ENCODE measurements around the gene SYNPR. TPM values are rescaled to one million over a fixed set of nuclear protein-coding genes. Genes with fewer than 3 reads are reported as not detected.

The SYNPR gene
- total RNA-seq, 1 donor from 2014 or later = 13.2 TPM

DNA sequence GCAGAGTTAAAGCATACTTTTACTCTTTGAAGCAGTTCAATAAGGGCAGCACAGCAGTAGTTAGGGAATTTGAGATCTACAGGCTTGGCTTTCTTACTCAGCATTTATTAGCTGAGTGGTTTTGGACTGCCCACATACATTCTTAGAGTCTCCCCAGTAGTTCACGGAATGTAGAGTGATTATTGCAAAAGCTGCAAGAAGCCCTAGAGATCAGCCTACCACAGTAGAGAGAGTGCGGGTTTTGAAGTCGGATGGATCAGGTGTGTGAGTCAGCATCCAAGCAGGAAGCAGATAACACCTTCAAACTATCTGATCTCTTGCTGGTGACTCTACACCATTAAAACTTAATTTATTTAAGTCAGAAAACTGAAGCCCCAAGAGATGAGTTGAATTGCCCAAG lies 171.9 kb downstream of the SYNPR start:
- Mint-ChIP-seq H3K27me3 (no peaks in the 10 kb centered on the region), H3K27ac (no peak overlapping the region), H3K4me3 (ENCODE audit: low read depth) (no peak overlapping the region), H3K36me3 (ENCODE audit: insufficient read depth) (no peaks in the 10 kb centered on the region), H3K4me1 (ENCODE audit: low read depth) (peaks cover 35% of the 10 kb centered on the region), H3K9me3 (ENCODE audit: low read depth) (no peaks in the 10 kb centered on the region)
- DNase-seq (ENCODE audit: low spot score, unreplicated experiment) = no peak
- TF ChIP-seq, protein P1, sequence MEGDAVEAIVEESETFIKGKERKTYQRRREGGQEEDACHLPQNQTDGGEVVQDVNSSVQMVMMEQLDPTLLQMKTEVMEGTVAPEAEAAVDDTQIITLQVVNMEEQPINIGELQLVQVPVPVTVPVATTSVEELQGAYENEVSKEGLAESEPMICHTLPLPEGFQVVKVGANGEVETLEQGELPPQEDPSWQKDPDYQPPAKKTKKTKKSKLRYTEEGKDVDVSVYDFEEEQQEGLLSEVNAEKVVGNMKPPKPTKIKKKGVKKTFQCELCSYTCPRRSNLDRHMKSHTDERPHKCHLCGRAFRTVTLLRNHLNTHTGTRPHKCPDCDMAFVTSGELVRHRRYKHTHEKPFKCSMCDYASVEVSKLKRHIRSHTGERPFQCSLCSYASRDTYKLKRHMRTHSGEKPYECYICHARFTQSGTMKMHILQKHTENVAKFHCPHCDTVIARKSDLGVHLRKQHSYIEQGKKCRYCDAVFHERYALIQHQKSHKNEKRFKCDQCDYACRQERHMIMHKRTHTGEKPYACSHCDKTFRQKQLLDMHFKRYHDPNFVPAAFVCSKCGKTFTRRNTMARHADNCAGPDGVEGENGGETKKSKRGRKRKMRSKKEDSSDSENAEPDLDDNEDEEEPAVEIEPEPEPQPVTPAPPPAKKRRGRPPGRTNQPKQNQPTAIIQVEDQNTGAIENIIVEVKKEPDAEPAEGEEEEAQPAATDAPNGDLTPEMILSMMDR (IDR thresholded peaks at IDR 0.05; ENCODE audit: unreplicated experiment) = no peak

DNA sequence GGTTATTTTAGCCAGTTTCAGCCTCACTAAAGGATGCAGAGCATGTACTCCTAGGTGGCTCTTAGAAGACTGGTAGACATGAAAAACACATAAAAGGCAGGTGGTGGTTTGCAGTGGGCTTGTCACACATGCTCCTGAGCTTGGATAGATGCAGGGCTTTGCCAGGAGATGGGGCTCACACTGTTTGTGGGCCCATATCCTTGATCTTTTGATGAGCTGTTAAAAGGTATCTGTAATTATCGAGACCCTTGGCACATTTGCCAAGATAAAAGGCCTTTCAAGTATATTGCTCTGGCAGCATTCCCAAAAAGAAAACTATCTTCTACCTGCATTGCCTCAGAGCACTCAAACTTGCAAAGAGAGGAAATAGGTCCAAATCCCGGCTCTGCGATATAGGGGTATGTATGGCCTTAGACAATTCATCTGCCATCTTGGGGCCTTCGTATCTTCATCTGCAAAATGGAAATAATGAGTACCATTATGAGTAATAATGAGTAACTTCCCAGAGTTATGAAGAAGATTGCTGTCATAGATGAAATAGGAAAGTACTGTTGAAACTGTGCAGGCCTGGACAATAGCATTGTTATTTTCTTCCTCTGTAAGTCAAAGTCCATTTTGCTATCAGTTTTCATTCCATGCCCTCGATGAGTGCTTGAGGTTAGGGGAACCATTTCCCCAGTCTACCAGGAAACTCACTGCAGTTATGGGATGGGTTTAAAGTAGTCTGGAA lies 172.7 kb downstream of the SYNPR start:
- Mint-ChIP-seq H3K9me3 (ENCODE audit: low read depth) (peaks cover 2% of the 10 kb centered on the region), H3K27me3 (no peaks in the 10 kb centered on the region), H3K4me3 (ENCODE audit: low read depth) (no peak overlapping the region), H3K4me1 (ENCODE audit: low read depth) (peaks cover 27% of the 10 kb centered on the region), H3K27ac (no peak overlapping the region), H3K36me3 (ENCODE audit: insufficient read depth) (peaks cover 1% of the 10 kb centered on the region)
- TF ChIP-seq, protein P1 (IDR thresholded peaks at IDR 0.05; ENCODE audit: unreplicated experiment) = no peak
- no peak for DNase-seq (ENCODE audit: low spot score, unreplicated experiment)

DNA sequence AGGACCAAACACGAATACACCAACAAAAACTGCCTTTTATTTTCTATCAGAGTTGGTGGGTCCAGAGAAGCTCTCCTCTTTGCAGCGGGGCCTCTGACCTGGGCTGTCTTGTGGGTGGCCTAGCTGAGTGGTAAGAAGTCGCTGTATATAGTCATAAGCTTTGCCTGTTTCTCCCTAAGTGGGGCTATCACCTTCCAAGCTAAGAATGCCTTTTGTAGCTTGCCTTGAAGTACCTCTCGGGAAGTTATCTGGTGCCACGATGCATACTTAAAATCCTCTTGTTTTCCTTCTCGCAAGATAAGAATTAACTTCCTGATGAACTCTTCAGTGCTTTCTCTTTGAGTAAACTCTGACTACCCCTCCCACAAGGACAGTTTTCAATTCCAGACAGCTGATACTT lies 178.8 kb downstream of the SYNPR start:
- Mint-ChIP-seq H3K27me3 (no peaks in the 10 kb centered on the region), H3K27ac (no peak overlapping the region), H3K9me3 (ENCODE audit: low read depth) (peaks cover 3% of the 10 kb centered on the region), H3K36me3 (ENCODE audit: insufficient read depth) (peaks cover 3% of the 10 kb centered on the region), H3K4me1 (ENCODE audit: low read depth) (peaks cover 4% of the 10 kb centered on the region), H3K4me3 (ENCODE audit: low read depth) (no peak overlapping the region)
- TF ChIP-seq, protein P1 (IDR thresholded peaks at IDR 0.05; ENCODE audit: unreplicated experiment) = no peak
- no peak for DNase-seq (ENCODE audit: low spot score, unreplicated experiment)

DNA sequence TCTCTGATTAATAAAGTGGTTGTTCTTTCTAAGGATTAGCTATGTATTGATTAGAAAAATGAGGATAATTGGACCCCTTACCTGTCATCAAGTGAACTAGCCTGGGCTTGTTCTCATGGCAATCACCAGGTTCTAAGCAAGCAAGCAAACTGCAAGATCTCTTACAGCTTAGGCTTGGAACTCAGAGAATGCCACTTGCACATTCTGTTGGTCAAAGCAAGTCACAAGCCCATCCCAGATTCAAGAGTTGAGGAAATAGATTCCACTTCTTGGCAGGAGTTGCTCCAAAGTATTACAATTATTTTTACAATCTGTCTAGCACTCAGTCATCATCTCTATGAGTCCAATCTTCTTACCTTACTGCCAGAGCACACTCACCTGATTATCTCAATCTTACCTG lies 180.3 kb downstream of the SYNPR start:
- no peak for DNase-seq (ENCODE audit: low spot score, unreplicated experiment)
- no peak overlapping the region for H3K27ac Mint-ChIP-seq

DNA sequence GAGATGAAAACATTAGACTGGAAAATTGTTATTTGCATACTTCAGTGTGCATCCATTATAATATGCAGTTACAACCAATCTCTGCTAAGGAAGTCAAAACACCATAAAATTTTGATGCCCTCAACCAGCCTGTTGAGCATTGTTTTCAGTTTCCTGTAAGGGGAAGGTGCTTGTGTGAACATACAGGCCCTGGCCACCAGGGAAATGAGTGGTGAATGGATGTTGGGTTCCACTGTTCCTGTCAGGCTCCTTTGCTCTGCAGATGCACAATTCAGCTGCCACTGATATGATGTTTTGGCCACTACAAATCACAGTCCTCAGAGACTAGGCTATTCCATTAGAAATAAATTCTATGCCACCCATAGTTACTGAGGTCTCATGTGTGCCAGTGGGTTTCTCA lies 184.6 kb downstream of the SYNPR start:
- H3K27me3 Mint-ChIP-seq = no peaks in the 10 kb centered on the region
- H3K4me3 Mint-ChIP-seq (ENCODE audit: low read depth) = no peak overlapping the region
- peaks cover 6% of the 10 kb centered on the region for H3K9me3 Mint-ChIP-seq (ENCODE audit: low read depth)
- H3K36me3 Mint-ChIP-seq (ENCODE audit: insufficient read depth) = no peaks in the 10 kb centered on the region
- H3K4me1 Mint-ChIP-seq (ENCODE audit: low read depth) = no peaks in the 10 kb centered on the region
- DNase-seq (ENCODE audit: low spot score, unreplicated experiment) = no peak
- H3K27ac Mint-ChIP-seq = no peak overlapping the region
- TF ChIP-seq, protein P1 (IDR thresholded peaks at IDR 0.05; ENCODE audit: unreplicated experiment) = peak; percentile 17

More for the DNA sequence above, 180.3 kb downstream of the SYNPR start:
- H3K4me1 Mint-ChIP-seq (ENCODE audit: low read depth) = peaks cover 3% of the 10 kb centered on the region
- no peak overlapping the region for H3K4me3 Mint-ChIP-seq (ENCODE audit: low read depth)
- no peaks in the 10 kb centered on the region for H3K27me3 Mint-ChIP-seq
- peaks cover 3% of the 10 kb centered on the region for H3K9me3 Mint-ChIP-seq (ENCODE audit: low read depth)
- H3K36me3 Mint-ChIP-seq (ENCODE audit: insufficient read depth) = peaks cover 3% of the 10 kb centered on the region
- TF ChIP-seq, protein P1 (IDR thresholded peaks at IDR 0.05; ENCODE audit: unreplicated experiment) = no peak
